ENCODE results near the gene GNLY.

GNLY gene

DNA sequence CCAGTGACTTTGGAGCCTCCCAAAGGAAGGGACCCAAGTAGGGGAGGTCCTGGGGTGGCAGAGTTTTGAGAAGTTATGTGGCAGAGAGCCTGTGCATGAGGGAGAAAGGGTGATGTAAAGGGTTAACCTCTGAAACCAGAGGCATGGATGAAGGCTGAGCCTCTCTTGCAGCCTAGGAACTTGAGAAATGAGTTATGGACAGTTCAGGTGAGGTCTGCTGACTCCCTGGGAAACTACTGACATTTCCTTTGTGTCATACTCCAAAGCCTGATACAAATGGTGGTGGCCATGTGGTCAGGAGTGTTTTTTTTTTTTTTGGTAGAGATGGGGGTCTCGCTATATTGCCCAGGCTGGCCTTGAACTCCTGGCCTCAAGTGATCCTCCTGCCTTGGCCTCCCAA lies 12.4 kb upstream of the GNLY start:
- no peak for TF ChIP-seq CSDC2 (CRISPR knock-in tag; IDR thresholded peaks at IDR 0.05)
- TF ChIP-seq ARNTL (CRISPR knock-in tag; IDR thresholded peaks at IDR 0.05; ENCODE audit: borderline replicate concordance, low read depth), result no peak
- no peak for TF ChIP-seq TCF4 (CRISPR knock-in tag; IDR thresholded peaks at IDR 0.05; ENCODE audit: borderline replicate concordance)
- TF ChIP-seq PPARA (CRISPR knock-in tag; IDR thresholded peaks at IDR 0.05; ENCODE audit: borderline replicate concordance), result no peak
- TF ChIP-seq ISL1 (CRISPR knock-in tag; IDR thresholded peaks at IDR 0.05), result no peak
- TF ChIP-seq GLIS3 (CRISPR knock-in tag; IDR thresholded peaks at IDR 0.05), result no peak
- no peak for TF ChIP-seq ESRRG (CRISPR knock-in tag; IDR thresholded peaks at IDR 0.05)
- no peak for TF ChIP-seq ZNF70 (CRISPR knock-in tag; IDR thresholded peaks at IDR 0.05)
- TF ChIP-seq POU6F1 (CRISPR knock-in tag; IDR thresholded peaks at IDR 0.05; ENCODE audit: borderline replicate concordance, low read depth), result no peak
- TF ChIP-seq CSRNP3 (CRISPR knock-in tag; IDR thresholded peaks at IDR 0.05), result no peak
- no peak for TF ChIP-seq ZNF565 (CRISPR knock-in tag; conservative IDR thresholded peaks at IDR 0.05; ENCODE audit: low read depth)
- TF ChIP-seq ZFP3 (CRISPR knock-in tag; IDR thresholded peaks at IDR 0.05), result no peak
- no peak for TF ChIP-seq RARB (CRISPR knock-in tag; IDR thresholded peaks at IDR 0.05)
- no peak for TF ChIP-seq ZNF8 (CRISPR knock-in tag; IDR thresholded peaks at IDR 0.05)
- TF ChIP-seq OSR1 (CRISPR knock-in tag; IDR thresholded peaks at IDR 0.05), result no peak
- no peak for TF ChIP-seq PATZ1 (CRISPR knock-in tag; IDR thresholded peaks at IDR 0.05; ENCODE audit: borderline replicate concordance)
- TF ChIP-seq BACH2 (CRISPR knock-in tag; IDR thresholded peaks at IDR 0.05; ENCODE audit: borderline replicate concordance), result no peak
- TF ChIP-seq, protein P1, sequence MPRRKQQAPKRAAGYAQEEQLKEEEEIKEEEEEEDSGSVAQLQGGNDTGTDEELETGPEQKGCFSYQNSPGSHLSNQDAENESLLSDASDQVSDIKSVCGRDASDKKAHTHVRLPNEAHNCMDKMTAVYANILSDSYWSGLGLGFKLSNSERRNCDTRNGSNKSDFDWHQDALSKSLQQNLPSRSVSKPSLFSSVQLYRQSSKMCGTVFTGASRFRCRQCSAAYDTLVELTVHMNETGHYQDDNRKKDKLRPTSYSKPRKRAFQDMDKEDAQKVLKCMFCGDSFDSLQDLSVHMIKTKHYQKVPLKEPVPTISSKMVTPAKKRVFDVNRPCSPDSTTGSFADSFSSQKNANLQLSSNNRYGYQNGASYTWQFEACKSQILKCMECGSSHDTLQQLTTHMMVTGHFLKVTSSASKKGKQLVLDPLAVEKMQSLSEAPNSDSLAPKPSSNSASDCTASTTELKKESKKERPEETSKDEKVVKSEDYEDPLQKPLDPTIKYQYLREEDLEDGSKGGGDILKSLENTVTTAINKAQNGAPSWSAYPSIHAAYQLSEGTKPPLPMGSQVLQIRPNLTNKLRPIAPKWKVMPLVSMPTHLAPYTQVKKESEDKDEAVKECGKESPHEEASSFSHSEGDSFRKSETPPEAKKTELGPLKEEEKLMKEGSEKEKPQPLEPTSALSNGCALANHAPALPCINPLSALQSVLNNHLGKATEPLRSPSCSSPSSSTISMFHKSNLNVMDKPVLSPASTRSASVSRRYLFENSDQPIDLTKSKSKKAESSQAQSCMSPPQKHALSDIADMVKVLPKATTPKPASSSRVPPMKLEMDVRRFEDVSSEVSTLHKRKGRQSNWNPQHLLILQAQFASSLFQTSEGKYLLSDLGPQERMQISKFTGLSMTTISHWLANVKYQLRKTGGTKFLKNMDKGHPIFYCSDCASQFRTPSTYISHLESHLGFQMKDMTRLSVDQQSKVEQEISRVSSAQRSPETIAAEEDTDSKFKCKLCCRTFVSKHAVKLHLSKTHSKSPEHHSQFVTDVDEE (CRISPR knock-in tag; IDR thresholded peaks at IDR 0.05), result no peak
- no peak for TF ChIP-seq CREB5 (CRISPR knock-in tag; IDR thresholded peaks at IDR 0.05; ENCODE audit: low read depth)
- TF ChIP-seq ZC3H10 (CRISPR knock-in tag; IDR thresholded peaks at IDR 0.05), result no peak
- ATAC-seq, result no peak

GRCh38 chr2:85682378-85682777 lies 11.8 kb upstream of the GNLY start:
- no peak for TF ChIP-seq ZFP3 (CRISPR knock-in tag; IDR thresholded peaks at IDR 0.05)
- no peak for TF ChIP-seq PPARA (CRISPR knock-in tag; IDR thresholded peaks at IDR 0.05; ENCODE audit: borderline replicate concordance)
- ATAC-seq, result no peak

DNA sequence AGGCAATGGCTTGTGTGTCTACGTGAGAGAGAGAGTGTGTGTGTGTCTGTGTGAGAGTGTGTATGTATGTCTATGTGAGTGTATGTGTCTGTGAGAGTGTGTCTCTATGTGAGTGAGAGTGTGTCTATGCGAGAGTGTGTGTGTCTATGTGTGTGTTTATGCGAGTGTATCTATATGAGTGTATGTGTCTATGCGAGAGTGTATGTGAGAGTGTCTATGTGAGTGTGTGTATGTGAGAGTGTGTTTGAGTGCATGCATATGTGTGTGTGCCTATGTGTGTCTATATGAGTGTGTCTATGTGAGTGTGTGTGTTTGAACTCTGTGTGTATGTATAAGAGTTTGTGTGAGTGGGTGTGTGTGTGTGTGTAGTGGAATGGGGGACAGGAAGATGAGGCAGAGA lies 9.8 kb upstream of the GNLY start:
- ATAC-seq, result no peak
- TF ChIP-seq ISL1 (CRISPR knock-in tag; IDR thresholded peaks at IDR 0.05) (no peak), TCF4 (CRISPR knock-in tag; IDR thresholded peaks at IDR 0.05; ENCODE audit: borderline replicate concordance) (no peak), ZNF565 (CRISPR knock-in tag; conservative IDR thresholded peaks at IDR 0.05; ENCODE audit: low read depth) (no peak), POU6F1 (CRISPR knock-in tag; IDR thresholded peaks at IDR 0.05; ENCODE audit: borderline replicate concordance, low read depth) (no peak), ARNTL (CRISPR knock-in tag; IDR thresholded peaks at IDR 0.05; ENCODE audit: borderline replicate concordance, low read depth) (no peak), SNAI2 (CRISPR knock-in tag; IDR thresholded peaks at IDR 0.05) (no peak), BACH2 (CRISPR knock-in tag; IDR thresholded peaks at IDR 0.05; ENCODE audit: borderline replicate concordance) (no peak), PPARA (CRISPR knock-in tag; IDR thresholded peaks at IDR 0.05; ENCODE audit: borderline replicate concordance) (no peak), ZFP30 (CRISPR knock-in tag; IDR thresholded peaks at IDR 0.05) (no peak), OSR1 (CRISPR knock-in tag; IDR thresholded peaks at IDR 0.05) (no peak)
- TF ChIP-seq, protein P1 (CRISPR knock-in tag; IDR thresholded peaks at IDR 0.05), result no peak

Measured in SK-N-SH treated with all-trans-retinoic acid at 6 μM for 48 hours (cell line).